ENCODE data around the gene NLRP12.

DNA sequence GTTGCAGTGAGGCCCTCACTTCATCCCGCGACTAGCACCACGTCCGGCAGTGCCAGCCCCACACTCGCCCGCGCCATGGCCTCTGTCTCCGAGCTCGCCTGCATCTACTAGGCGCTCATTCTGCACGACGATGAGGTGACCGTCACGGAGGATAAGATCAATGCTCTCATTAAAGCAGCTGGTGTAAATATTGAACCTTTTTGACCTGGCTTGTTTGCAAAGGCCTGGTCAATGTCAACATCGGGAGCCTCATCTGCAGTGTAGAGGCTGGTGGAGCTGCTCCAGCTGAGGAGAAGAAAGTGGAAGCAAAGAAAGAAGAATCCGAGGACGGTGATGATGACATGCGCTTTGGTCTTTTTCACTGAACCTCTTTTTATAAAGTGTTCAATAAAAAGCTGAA, 48.6 kb downstream of the NLRP12 start:
- TF ChIP-seq, protein P1, sequence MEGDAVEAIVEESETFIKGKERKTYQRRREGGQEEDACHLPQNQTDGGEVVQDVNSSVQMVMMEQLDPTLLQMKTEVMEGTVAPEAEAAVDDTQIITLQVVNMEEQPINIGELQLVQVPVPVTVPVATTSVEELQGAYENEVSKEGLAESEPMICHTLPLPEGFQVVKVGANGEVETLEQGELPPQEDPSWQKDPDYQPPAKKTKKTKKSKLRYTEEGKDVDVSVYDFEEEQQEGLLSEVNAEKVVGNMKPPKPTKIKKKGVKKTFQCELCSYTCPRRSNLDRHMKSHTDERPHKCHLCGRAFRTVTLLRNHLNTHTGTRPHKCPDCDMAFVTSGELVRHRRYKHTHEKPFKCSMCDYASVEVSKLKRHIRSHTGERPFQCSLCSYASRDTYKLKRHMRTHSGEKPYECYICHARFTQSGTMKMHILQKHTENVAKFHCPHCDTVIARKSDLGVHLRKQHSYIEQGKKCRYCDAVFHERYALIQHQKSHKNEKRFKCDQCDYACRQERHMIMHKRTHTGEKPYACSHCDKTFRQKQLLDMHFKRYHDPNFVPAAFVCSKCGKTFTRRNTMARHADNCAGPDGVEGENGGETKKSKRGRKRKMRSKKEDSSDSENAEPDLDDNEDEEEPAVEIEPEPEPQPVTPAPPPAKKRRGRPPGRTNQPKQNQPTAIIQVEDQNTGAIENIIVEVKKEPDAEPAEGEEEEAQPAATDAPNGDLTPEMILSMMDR (IDR thresholded peaks at IDR 0.05): no peak
- TF ChIP-seq POLR2A (IDR thresholded peaks at IDR 0.05): no peak
- no peak for TF ChIP-seq EP300 (IDR thresholded peaks at IDR 0.05)
- TF ChIP-seq POLR2AphosphoS5 (IDR thresholded peaks at IDR 0.05): no peak
